ENCODE data around the gene USP47.

USP47 gene

DNA sequence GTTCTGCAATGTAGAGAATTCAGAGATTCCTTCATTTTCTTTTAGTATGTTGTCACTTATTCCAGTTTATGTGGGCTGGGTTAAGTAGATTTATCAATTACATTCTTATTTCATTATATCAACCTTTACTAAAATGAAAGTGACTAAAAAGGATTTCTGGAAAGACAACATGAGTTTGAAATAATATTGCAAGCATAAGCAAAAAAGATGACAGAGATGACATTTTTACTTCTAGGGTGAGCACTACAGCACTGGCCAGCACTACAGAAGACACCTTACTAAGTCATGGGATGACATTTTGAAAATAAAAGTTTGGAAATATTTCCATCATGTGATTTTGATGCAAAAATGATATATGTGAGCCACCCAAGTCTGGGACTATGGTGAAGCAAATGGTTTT lies 2.1 kb upstream of the USP47 start:
- Histone ChIP-seq H3K4me3 (ENCODE audit: low read depth in 1 of 2, low read length in 2 of 2) (no peak overlapping the region), H3K9ac (ENCODE audit: low read length) (no peak overlapping the region)

DNA sequence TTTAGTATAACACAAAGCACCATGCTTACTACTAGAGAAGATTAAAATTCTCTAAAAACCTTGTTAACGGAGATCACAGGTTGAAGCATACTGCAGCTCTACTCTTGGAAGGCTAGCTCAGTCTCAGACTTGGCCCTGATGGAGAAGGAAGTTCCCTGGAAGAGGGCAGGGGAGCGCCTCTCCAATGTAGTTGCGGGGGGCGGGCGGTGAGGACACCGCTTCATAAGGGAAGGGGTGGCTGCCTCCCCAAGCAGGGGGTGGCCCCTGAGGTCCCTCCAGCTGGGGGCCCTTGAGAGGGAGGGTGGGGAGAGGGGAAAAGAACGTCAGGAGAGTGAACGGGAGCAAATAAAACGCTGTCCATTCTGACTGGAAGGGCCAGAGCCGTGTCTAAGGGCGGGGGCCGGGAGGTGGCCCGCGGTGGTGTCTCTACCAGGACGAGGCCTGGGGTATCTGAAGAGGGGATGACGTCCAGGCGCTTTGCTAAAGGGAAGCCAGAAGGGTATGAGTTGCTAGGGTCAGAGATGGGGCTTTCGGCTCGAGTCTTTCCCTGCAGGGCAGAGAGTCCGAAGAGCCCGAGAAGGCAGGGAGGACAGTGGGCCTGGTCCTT lies 553 bp upstream of the USP47 start:
- Histone ChIP-seq H3K4me3 (ENCODE audit: low read depth in 1 of 2, low read length in 2 of 2) (peak overlapping the region; percentile 53 to 86), H3K9me3 (ENCODE audit: low read length) (no peaks in the 10 kb centered on the region), H3K27me3 (ENCODE audit: control insufficient read depth in 1 of 2, insufficient read depth in 2 of 2, low read length in 2 of 2) (no peaks in the 10 kb centered on the region), H3K9ac (ENCODE audit: low read length) (peak overlapping the region; percentile 92), H3K4me1 (ENCODE audit: insufficient read depth, low read length) (peaks cover 27% of the 10 kb centered on the region), H3K27ac (ENCODE audit: low read depth, low read length) (peak overlapping the region; percentile 92), H3K36me3 (ENCODE audit: insufficient read depth, low read length) (no peaks in the 10 kb centered on the region)

More for the DNA sequence above, 2.1 kb upstream of the USP47 start:
- H3K36me3 ChIP-seq (ENCODE audit: insufficient read depth, low read length): no peaks in the 10 kb centered on the region
- H3K9me3 ChIP-seq (ENCODE audit: low read length): no peaks in the 10 kb centered on the region
- H3K4me1 ChIP-seq (ENCODE audit: insufficient read depth, low read length): peaks cover 12% of the 10 kb centered on the region
- no peak overlapping the region for H3K27ac ChIP-seq (ENCODE audit: low read depth, low read length)
- no peaks in the 10 kb centered on the region for H3K27me3 ChIP-seq (ENCODE audit: control insufficient read depth in 1 of 2, insufficient read depth in 2 of 2, low read length in 2 of 2)

DNA sequence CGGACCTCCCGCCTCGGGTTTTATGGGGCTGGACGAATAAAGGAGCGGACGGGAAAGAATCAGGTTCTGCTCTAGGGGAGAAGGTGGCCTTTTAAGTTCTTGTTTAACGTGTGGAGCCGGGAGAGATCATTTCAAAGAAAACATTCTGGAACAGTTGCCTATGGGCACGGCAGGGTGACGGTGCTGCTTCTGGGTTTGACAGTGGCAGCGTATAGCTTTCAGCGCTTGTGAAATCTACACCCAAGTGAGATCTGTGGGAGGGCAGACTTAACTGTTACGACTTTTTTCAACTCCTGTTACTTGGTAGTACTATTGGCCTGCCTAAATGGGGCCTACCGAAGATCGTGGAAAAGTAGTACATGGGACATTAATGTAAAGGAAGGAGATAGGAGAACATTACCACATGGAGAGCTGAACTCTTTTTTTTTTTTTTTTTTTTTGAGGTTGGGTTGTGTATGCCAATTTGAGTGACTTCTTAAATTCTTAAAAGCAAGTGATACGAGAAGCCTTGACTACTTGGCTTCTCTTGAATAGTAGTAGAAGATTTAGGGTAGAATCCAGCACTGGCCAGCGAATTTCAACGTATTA lies 743 bp downstream of the USP47 start:
- Histone ChIP-seq H3K4me1 (ENCODE audit: insufficient read depth, low read length) (peaks cover 29% of the 10 kb centered on the region), H3K27ac (ENCODE audit: low read depth, low read length) (peak overlapping the region; percentile 92), H3K9ac (ENCODE audit: low read length) (peak overlapping the region; percentile 92), H3K27me3 (ENCODE audit: control insufficient read depth in 1 of 2, insufficient read depth in 2 of 2, low read length in 2 of 2) (no peaks in the 10 kb centered on the region), H3K9me3 (ENCODE audit: low read length) (no peaks in the 10 kb centered on the region), H3K36me3 (ENCODE audit: insufficient read depth, low read length) (no peaks in the 10 kb centered on the region), H3K4me3 (ENCODE audit: low read depth in 1 of 2, low read length in 2 of 2) (peak overlapping the region; percentile 53 to 86)

DNA sequence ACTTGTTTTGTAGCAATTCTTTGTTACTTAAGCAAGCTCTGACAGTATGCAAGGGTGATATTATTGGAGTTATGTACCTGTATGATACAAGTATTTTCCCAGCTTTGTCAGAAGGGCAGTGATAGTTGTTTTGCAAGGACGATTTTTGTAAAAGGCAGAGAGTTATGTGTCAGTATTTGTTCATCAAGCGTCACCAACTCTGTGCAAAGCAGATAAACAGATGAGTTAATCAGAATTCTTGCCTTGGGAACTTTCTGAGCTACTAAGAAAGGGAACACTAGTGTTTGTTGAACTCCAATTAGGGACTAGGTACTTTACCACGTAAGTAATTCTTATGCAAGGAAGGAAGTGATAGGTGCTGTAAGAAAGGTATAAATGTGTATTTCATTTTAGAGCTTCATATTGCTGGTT lies 1.4 kb downstream of the USP47 start:
- Histone ChIP-seq H3K4me1 (ENCODE audit: insufficient read depth, low read length) (peaks cover 31% of the 10 kb centered on the region), H3K27ac (ENCODE audit: low read depth, low read length) (peak overlapping the region; percentile 92)

DNA sequence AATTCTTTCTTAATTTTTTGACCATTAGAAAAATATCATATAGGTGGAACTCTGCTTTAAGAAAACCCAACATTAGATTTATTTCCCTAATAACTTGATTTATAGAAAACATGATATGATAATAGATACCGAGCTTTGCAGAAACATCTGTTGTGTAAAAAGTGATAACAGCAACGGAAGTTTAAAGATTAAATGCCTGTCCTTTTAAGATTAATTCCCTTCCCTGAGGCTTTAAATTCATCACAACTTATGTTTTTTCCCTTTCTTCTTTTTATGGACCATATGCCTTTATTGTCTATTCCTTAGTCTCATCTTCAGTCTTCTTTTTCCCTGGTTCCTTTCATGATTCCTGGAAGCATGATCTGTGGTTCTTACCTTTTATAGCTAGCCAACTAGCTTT lies 1.9 kb downstream of the USP47 start:
- no peaks in the 10 kb centered on the region for H3K9me3 ChIP-seq (ENCODE audit: low read length)
- H3K4me3 ChIP-seq (ENCODE audit: low read depth in 1 of 2, low read length in 2 of 2): peak overlapping the region; percentile 53 to 86
- peak overlapping the region; percentile 92 for H3K9ac ChIP-seq (ENCODE audit: low read length)
- no peaks in the 10 kb centered on the region for H3K36me3 ChIP-seq (ENCODE audit: insufficient read depth, low read length)
- H3K27ac ChIP-seq (ENCODE audit: low read depth, low read length): peak overlapping the region; percentile 92
- H3K4me1 ChIP-seq (ENCODE audit: insufficient read depth, low read length): peaks cover 34% of the 10 kb centered on the region
- no peaks in the 10 kb centered on the region for H3K27me3 ChIP-seq (ENCODE audit: control insufficient read depth in 1 of 2, insufficient read depth in 2 of 2, low read length in 2 of 2)

More for the DNA sequence above, 1.4 kb downstream of the USP47 start:
- Histone ChIP-seq H3K27me3 (ENCODE audit: control insufficient read depth in 1 of 2, insufficient read depth in 2 of 2, low read length in 2 of 2) (no peaks in the 10 kb centered on the region), H3K4me3 (ENCODE audit: low read depth in 1 of 2, low read length in 2 of 2) (peak overlapping the region; percentile 53 to 86), H3K36me3 (ENCODE audit: insufficient read depth, low read length) (no peaks in the 10 kb centered on the region), H3K9me3 (ENCODE audit: low read length) (no peaks in the 10 kb centered on the region), H3K9ac (ENCODE audit: low read length) (peak overlapping the region; percentile 92)

DNA sequence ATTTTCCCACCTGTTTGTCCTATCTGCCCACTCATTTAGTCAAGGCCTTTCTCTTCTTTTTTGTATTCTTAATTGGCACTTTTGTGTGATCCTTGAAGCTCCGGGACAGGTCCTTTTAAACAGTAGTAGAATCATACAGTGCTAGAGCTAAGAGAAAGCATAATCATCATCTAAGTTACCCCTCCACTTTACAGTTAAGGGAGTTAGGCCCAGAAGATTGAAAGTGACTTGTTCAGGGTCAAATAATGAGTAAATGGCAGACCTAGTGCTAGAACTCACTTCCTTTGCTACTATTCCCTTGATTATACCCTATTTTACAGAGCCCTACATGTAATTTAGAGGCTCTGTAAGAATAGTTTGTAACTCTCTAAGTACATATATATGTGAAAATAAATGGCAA lies 2.5 kb downstream of the USP47 start:
- Histone ChIP-seq H3K36me3 (ENCODE audit: insufficient read depth, low read length) (no peaks in the 10 kb centered on the region), H3K9me3 (ENCODE audit: low read length) (no peaks in the 10 kb centered on the region), H3K27me3 (ENCODE audit: control insufficient read depth in 1 of 2, insufficient read depth in 2 of 2, low read length in 2 of 2) (no peaks in the 10 kb centered on the region), H3K9ac (ENCODE audit: low read length) (peak overlapping the region; percentile 92), H3K4me1 (ENCODE audit: insufficient read depth, low read length) (peaks cover 40% of the 10 kb centered on the region), H3K4me3 (ENCODE audit: low read depth in 1 of 2, low read length in 2 of 2) (peak overlapping the region in 1 of 2 donors; percentile 86), H3K27ac (ENCODE audit: low read depth, low read length) (peak overlapping the region; percentile 92)

DNA sequence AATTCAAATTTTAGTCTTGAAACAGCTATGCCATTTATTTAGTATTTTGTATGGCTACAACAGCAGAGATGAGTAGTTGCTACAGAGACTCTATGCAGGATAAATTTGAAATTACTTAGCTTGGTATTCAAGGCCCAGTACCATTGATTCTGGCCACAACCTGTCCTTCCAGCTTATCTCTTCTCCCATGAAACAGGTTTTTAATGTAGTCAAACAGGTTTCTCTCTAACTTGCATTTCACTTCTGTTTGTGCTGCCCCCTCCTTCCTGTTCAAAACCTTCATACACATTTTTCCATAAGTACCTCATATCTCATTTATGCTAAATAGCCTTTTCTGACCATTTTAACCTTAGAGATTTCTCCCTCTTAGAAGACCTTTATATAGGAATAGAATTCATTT lies 3.3 kb downstream of the USP47 start:
- H3K36me3 ChIP-seq (ENCODE audit: insufficient read depth, low read length): no peaks in the 10 kb centered on the region
- H3K9ac ChIP-seq (ENCODE audit: low read length): no peak overlapping the region
- no peak overlapping the region for H3K27ac ChIP-seq (ENCODE audit: low read depth, low read length)
- peaks cover 48% of the 10 kb centered on the region for H3K4me1 ChIP-seq (ENCODE audit: insufficient read depth, low read length)
- H3K4me3 ChIP-seq (ENCODE audit: low read depth in 1 of 2, low read length in 2 of 2): no peak overlapping the region
- no peaks in the 10 kb centered on the region for H3K9me3 ChIP-seq (ENCODE audit: low read length)
- H3K27me3 ChIP-seq (ENCODE audit: control insufficient read depth in 1 of 2, insufficient read depth in 2 of 2, low read length in 2 of 2): no peaks in the 10 kb centered on the region

DNA sequence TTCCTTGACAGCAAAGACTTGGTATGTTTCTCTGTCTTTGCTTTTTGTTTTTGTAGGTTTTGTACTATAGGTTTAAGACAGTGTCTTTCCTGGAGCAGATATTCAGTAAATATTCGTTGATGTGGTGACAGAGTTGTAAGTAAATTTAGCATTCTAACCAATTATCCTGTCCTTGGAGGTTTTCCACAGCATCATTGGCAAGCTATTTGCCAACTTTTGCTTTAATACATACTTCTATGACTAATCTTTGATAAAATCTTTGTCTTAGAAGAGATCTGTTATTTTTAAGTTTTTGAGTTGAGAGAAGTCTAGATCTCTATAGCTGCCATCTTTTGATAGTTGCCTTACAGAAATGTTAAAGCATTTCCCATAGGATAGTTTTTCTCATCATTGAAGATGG lies 3.8 kb downstream of the USP47 start:
- H3K4me1 ChIP-seq (ENCODE audit: insufficient read depth, low read length): peaks cover 53% of the 10 kb centered on the region
- H3K36me3 ChIP-seq (ENCODE audit: insufficient read depth, low read length): no peaks in the 10 kb centered on the region
- no peaks in the 10 kb centered on the region for H3K27me3 ChIP-seq (ENCODE audit: control insufficient read depth in 1 of 2, insufficient read depth in 2 of 2, low read length in 2 of 2)
- no peaks in the 10 kb centered on the region for H3K9me3 ChIP-seq (ENCODE audit: low read length)
- H3K9ac ChIP-seq (ENCODE audit: low read length): no peak overlapping the region
- H3K4me3 ChIP-seq (ENCODE audit: low read depth in 1 of 2, low read length in 2 of 2): no peak overlapping the region
- H3K27ac ChIP-seq (ENCODE audit: low read depth, low read length): peak overlapping the region; percentile 2

DNA sequence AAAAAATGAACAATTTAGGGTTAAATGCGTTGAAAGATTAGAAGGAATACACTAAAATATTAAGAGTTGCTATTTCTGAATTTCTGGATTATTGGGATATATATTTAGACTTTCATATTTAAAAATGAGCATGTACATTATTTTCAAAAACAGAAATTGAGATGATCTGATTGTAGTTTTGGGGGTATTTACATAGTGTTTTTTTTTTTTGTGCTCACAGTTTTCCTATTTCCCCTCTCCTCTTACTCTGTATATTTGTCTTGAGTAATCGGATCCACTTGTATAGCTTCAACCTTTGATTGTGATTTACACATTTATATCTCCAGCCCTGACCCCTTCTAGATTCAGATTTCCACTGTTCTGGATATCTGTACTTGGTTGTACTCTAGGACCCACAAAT lies 5.3 kb downstream of the USP47 start:
- no peak overlapping the region for H3K9ac ChIP-seq (ENCODE audit: low read length)
- no peaks in the 10 kb centered on the region for H3K36me3 ChIP-seq (ENCODE audit: insufficient read depth, low read length)
- no peaks in the 10 kb centered on the region for H3K27me3 ChIP-seq (ENCODE audit: control insufficient read depth in 1 of 2, insufficient read depth in 2 of 2, low read length in 2 of 2)
- H3K4me1 ChIP-seq (ENCODE audit: insufficient read depth, low read length): peaks cover 59% of the 10 kb centered on the region
- no peak overlapping the region for H3K27ac ChIP-seq (ENCODE audit: low read depth, low read length)
- H3K9me3 ChIP-seq (ENCODE audit: low read length): no peaks in the 10 kb centered on the region
- H3K4me3 ChIP-seq (ENCODE audit: low read depth in 1 of 2, low read length in 2 of 2): no peak overlapping the region

DNA sequence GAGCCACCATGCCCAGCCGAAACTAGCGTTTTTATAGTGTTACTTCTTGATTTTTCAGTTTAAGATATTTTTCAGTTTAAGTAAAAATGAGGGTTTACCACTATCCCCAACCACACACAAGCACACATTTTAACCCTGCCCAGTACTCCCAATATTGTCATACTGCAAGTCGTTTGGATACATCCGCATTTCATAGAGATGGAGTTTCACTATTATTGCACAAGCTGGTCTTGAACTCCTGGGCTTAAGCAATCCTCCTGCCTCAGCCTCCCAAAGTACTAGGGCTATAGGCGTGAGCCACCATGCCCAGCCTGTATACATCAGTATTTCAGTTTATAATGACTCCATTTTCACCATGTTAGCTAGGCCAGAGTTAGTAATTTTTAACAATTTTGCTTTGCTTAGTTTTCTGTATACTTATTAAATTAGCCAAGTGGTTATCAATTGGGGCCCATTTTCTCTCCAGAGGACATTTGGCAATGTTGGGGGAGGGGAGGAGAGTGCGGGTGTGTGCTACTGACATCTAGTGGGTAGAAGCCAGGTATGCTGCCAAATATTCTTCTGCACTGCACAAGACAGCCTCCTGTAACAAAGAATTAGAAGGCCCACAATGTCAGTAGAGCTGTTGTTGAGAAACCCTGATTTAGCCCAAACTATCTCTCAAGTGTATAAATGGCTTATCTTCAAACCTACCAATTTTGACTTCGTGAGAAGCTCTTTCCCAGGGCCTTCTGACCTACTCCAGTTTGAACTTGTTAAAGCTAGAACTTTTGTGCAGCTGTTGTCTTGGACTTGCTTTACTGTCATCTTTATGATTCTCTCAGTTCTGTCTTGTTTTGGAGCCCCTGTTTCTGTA lies 7.3 kb downstream of the USP47 start:
- no peak overlapping the region for H3K4me3 ChIP-seq (ENCODE audit: low read depth in 1 of 2, low read length in 2 of 2)
- H3K27ac ChIP-seq (ENCODE audit: low read depth, low read length): no peak overlapping the region
- peaks cover 61% of the 10 kb centered on the region for H3K4me1 ChIP-seq (ENCODE audit: insufficient read depth, low read length)
- H3K9ac ChIP-seq (ENCODE audit: low read length): no peak overlapping the region
- H3K27me3 ChIP-seq (ENCODE audit: control insufficient read depth in 1 of 2, insufficient read depth in 2 of 2, low read length in 2 of 2): no peaks in the 10 kb centered on the region
- H3K9me3 ChIP-seq (ENCODE audit: low read length): no peaks in the 10 kb centered on the region
- no peaks in the 10 kb centered on the region for H3K36me3 ChIP-seq (ENCODE audit: insufficient read depth, low read length)

DNA sequence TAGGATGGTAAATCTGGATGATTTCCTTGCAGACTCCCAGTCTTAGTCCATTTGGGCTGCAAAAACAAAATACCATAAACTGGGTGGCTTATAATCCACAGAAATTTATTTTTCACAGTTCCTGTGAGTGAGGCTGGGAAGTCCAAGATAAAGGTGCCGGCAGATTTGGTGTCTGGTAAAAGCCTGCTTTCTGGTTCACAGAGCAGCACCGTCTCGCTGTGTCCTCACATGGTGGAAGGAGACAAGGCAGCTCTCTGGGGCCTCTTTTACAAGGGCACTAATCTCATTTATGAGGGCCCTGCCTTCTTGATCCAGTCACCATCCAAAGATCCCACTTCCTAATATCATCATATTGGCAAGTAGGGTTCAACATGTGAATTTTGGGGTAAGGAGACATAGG lies 8.9 kb downstream of the USP47 start:
- H3K27ac ChIP-seq (ENCODE audit: low read depth, low read length): no peak overlapping the region
- no peak overlapping the region for H3K9ac ChIP-seq (ENCODE audit: low read length)
- H3K27me3 ChIP-seq (ENCODE audit: control insufficient read depth in 1 of 2, insufficient read depth in 2 of 2, low read length in 2 of 2): no peaks in the 10 kb centered on the region
- no peaks in the 10 kb centered on the region for H3K36me3 ChIP-seq (ENCODE audit: insufficient read depth, low read length)
- H3K4me1 ChIP-seq (ENCODE audit: insufficient read depth, low read length): peaks cover 46% of the 10 kb centered on the region
- no peak overlapping the region for H3K4me3 ChIP-seq (ENCODE audit: low read depth in 1 of 2, low read length in 2 of 2)
- H3K9me3 ChIP-seq (ENCODE audit: low read length): no peaks in the 10 kb centered on the region
